Spleen (tissue), 7 donors: ENCODE measurements around the gene DPP9.

Experiments
- CTCF ChIP-seq, 11 experiments: fragments of 200-600 bp in 7 of 11; fragments of 450-650 bp in 4 of 11; sonication (generic) in 4 of 11; IDR thresholded peaks in 8 of 11; conservative IDR thresholded peaks in 3 of 11; 1 replicate in 7 of 11; 2 replicates in 4 of 11; pipeline versions ENCODE4 v1.4.0 to v1.8.0; 2016 to 2021; ENCODE audit warnings: antibody characterized with exemption in 11 of 11, inconsistent platforms in 4 of 11, mild to moderate bottlenecking in 1 of 11
- POLR2A ChIP-seq, 3 donors: fragments of 450-650 bp; IDR thresholded peaks; one replicate each; pipeline ENCODE4 v1.5.1; 2017; ENCODE audit warnings: antibody characterized with exemption in 3 of 3, mild to moderate bottlenecking in 1 of 3
- donor health status: DM: no; HTN: no; CAD: no; lungs with moderate emphysema.
- donor health status: DM: no; HTN: no; CAD: no.
- donor health status: DM: no; HTN: no; CAD: no.

GRCh38 chr19:4772566-4772965 is 48.9 kb upstream of the DPP9 start:
- TF ChIP-seq CTCF (IDR thresholded peaks at IDR 0.05 in 8 of 11, conservative IDR thresholded peaks at IDR 0.05 in 3 of 11), result no peak
- no peak for TF ChIP-seq POLR2A (IDR thresholded peaks at IDR 0.05)
